B cell (primary cell): ENCODE data around the gene PPIAL4G. TPM values are rescaled to one million over a fixed set of nuclear protein-coding genes. Genes with fewer than 3 reads are reported as not detected.
"Not testable (repeated sequence)": the region's sequence is repeated elsewhere in the genome, so short reads cannot be mapped to it uniquely, and the experiment has no call there.

Experiments
- ATAC-seq: fragments of 200-7000 bp; cut with Tn5 transposase; one replicate; pipeline ENCODE4 v1.10.0; 2021; ENCODE audit warnings: low read depth, mild to moderate bottlenecking, moderate number of reproducible peaks, moderate library complexity
- CTCF ChIA-PET: fragments of 350-600 bp; sonication (Branson Sonifier 250); formaldehyde crosslinking; loops from one replicate; lab custom pipeline; 2021; ENCODE audit warnings: antibody characterized with exemption, inconsistent platforms; lab: Charles Lee
- POLR2A ChIA-PET: fragments of 350-600 bp; sonication (Branson Sonifier 250); formaldehyde crosslinking; loops from one replicate; lab custom pipeline; 2021; ENCODE audit warnings: antibody characterized with exemption; lab: Charles Lee
- DNase-seq: peaks from one replicate; pipeline ENCODE4 v3.0.0; 2013
- H2AFZ ChIP-seq: 2 replicates; pipeline ENCODE4 v1.6.1; 2012; ENCODE audit warnings: mild to moderate bottlenecking, low read depth, low read length; ENCODE audit not compliant: insufficient read depth, poor library complexity, severe bottlenecking
- H3K27ac ChIP-seq, 2 donors: 1 replicate in 1 of 2; 2 replicates in 1 of 2; pipeline ENCODE4 v1.5.1; 2012 to 2013; ENCODE audit warnings: low read length in 2 of 2, mild to moderate bottlenecking in 2 of 2, moderate library complexity in 1 of 2
- H3K27me3 ChIP-seq, 4 experiments: fragments of 200-600 bp in 1 of 4; sonication (generic) in 1 of 4; replicated peaks in 1 of 4; 1 replicate in 2 of 4; 2 replicates in 2 of 4; pipeline versions ENCODE4 v1.6.1 to v1.7.0; 2013 to 2016; ENCODE audit warnings: low read length in 3 of 4, mild to moderate bottlenecking in 2 of 4, mixed read lengths in 1 of 4, moderate library complexity in 1 of 4; ENCODE audit not compliant: insufficient read depth in 4 of 4, control insufficient read depth in 3 of 4; ENCODE audit errors: control extremely low read depth in 1 of 4
- H3K36me3 ChIP-seq, 2 experiments: replicated peaks in 1 of 2; 1 replicate in 1 of 2; 2 replicates in 1 of 2; pipeline versions ENCODE4 v1.6.1 to v1.7.1; 2013; ENCODE audit warnings: low read length in 1 of 2; ENCODE audit not compliant: insufficient read depth in 2 of 2, control insufficient read depth in 1 of 2; ENCODE audit errors: control extremely low read depth in 1 of 2, extremely low read depth in 1 of 2
- H3K4me1 ChIP-seq, 2 donors: fragments of 200-600 bp in 1 of 2; sonication (generic) in 1 of 2; 1 replicate in 1 of 2; 2 replicates in 1 of 2; pipeline versions ENCODE4 v1.5.1 to v1.6.1; 2013 to 2017; ENCODE audit warnings: low read length in 2 of 2; ENCODE audit not compliant: control insufficient read depth in 2 of 2, insufficient read depth in 2 of 2
- H3K4me2 ChIP-seq: replicated peaks from 2 replicates; pipeline ENCODE3; 2012; ENCODE audit warnings: mild to moderate bottlenecking, low read depth, low read length; ENCODE audit not compliant: poor library complexity, severe bottlenecking
- H3K4me3 ChIP-seq, 5 experiments: fragments of 200-600 bp in 1 of 5; sonication (generic) in 1 of 5; 1 replicate in 3 of 5; 2 replicates in 2 of 5; pipeline versions ENCODE4 v1.5.1 to v1.7.0; 2011 to 2016; ENCODE audit warnings: low read length in 4 of 5, mild to moderate bottlenecking in 4 of 5, low read depth in 2 of 5, control low read depth in 1 of 5, moderate library complexity in 1 of 5; ENCODE audit not compliant: insufficient read depth in 1 of 5; ENCODE audit errors: control extremely low read depth in 1 of 5, extremely low read depth in 1 of 5
- H3K79me2 ChIP-seq: fragments of 200-600 bp; sonication (generic); one replicate; pipeline ENCODE4 v1.6.0; 2016; ENCODE audit warnings: low read length; ENCODE audit not compliant: control insufficient read depth, insufficient read depth
- H3K9ac ChIP-seq: fragments of 200-600 bp; sonication (generic); 2 replicates; pipeline ENCODE4 v1.6.1; 2017; ENCODE audit warnings: mild to moderate bottlenecking, low read length, moderate library complexity
- H3K9me3 ChIP-seq, 3 donors: one replicate each; pipeline versions ENCODE4 v1.6.1 to v1.7.1; 2013; ENCODE audit warnings: low read length in 2 of 3; ENCODE audit not compliant: control insufficient read depth in 2 of 3, insufficient read depth in 1 of 3; ENCODE audit errors: control extremely low read depth in 1 of 3
- H4K20me1 ChIP-seq: 2 replicates; pipeline ENCODE4 v1.6.0; 2012; ENCODE audit warnings: mild to moderate bottlenecking, low read length; ENCODE audit not compliant: insufficient read depth, control insufficient read depth, poor library complexity, severe bottlenecking
- H3K27ac Mint-ChIP-seq: one replicate; pipeline ENCODE4 v1.8.0; 2021; ENCODE audit warnings: mixed read lengths
- H3K27me3 Mint-ChIP-seq: one replicate; pipeline ENCODE4 v1.8.0; 2021; ENCODE audit warnings: mixed read lengths
- H3K4me1 Mint-ChIP-seq: one replicate; pipeline ENCODE4 v1.8.0; 2021; ENCODE audit warnings: mixed read lengths
- H3K4me3 Mint-ChIP-seq: one replicate; pipeline ENCODE4 v1.8.0; 2021; ENCODE audit warnings: mixed read lengths
- H3K9me3 Mint-ChIP-seq: one replicate; pipeline ENCODE4 v1.8.0; 2022; ENCODE audit warnings: mixed read lengths; ENCODE audit not compliant: insufficient read depth
- WGBS: methylation state at CpG from one replicate; pipeline ENCODE4 v1.1.5; 2013; ENCODE audit warnings: missing lambda C conversion rate; ENCODE audit not compliant: insufficient coverage; 5-methylcytosine and 5-hydroxymethylcytosine counted together
- intact Hi-C: fragments of 100-400 bp; cut with micrococcal nuclease; formaldehyde crosslinking; loops from one replicate; pipeline ENCODE4 v1.10.0; 2022
- polyA plus RNA-seq: library from polyadenylated mRNA; depleted of rRNA; stranded (reverse); fragments of >200 nt; gene quantifications from 2 replicates; pipeline ENCODE4 v1.2.3, GENCODE V29; 2012
- total RNA-seq, 2 donors: library from RNA; stranded (reverse); fragments of 120-200 nt in 1 of 2; gene quantifications; 1 replicate in 1 of 2; 2 replicates in 1 of 2; pipeline versions ENCODE4 v1.2.3 to v1.2.4, GENCODE V29; 2013 to 2022

PPIAL4G gene
- total and polyA plus RNA-seq, 2 donors (not counting 1 experiment from before 2014, with no cell fraction given): 0.03 to 1.4 TPM

DNA sequence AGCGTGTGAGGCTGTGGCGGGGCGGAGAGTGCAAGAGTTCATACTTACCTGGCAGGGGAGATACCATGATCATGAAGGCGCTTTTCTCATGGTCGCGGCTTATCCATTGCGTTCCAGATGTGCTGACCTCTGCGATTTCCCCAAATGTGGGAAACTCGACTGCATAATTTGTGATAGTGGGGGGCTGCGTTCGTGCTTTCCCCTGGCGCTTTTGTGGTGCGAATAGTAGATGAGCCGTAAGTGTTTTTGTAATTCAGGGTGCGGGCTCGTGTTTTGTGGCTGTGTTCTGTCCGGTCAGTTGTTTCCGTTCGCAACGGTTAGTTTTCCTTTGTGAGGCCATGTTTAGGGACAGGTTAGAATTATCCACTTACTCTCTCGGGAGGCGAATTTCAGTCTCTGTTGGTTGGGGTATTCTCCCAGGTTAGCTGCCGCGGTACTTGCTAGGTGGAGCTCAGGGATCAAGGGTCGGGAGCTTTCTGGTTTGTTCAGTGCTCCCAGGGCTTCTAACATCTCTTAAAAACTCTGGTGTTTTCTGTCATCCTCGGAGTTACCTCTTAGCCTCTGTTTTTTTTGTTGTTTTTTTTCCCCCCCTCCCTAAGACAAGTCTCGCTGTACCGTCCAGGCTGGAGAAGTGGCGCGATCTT, 39.6 kb upstream of the PPIAL4G start:
- Histone ChIP-seq H3K4me2 (peak overlapping the region; percentile 28), H3K4me3 (peak overlapping the region; percentile 33 to 55 (median 48)), H3K9ac (peak overlapping the region; percentile 42), H3K27ac (peak overlapping the region; percentile 55 to 59)
- ChIA-PET POLR2A (interaction anchor here (0.6 to 1.7 kb wide), 5 partner anchors 120 to 195 kb away, joined by 3 to 8 read pairs (median 5); no protein-coding TSS in a partner anchor), CTCF (interaction anchor here (0.7 kb wide), 1 partner anchor 150 kb away, joined by 3 read pairs; no protein-coding TSS in a partner anchor)
- peak; percentile 96 for DNase-seq
- intact Hi-C loops, H3K79me2 ChIP-seq, H3K4me1 ChIP-seq, H3K9me3 ChIP-seq, H3K27me3 ChIP-seq, H3K36me3 ChIP-seq, H4K20me1 ChIP-seq, H3K9me3 Mint-ChIP-seq, H3K27me3 Mint-ChIP-seq, H2AFZ ChIP-seq, H3K4me1 Mint-ChIP-seq: not testable (repeated sequence)
- H3K27ac Mint-ChIP-seq: peak overlapping the region; percentile 95
- WGBS: 0% methylated on average over 19 of the region's 30 CpGs
- ATAC-seq: peak; percentile 71
- H3K4me3 Mint-ChIP-seq: peak overlapping the region; percentile 91

DNA sequence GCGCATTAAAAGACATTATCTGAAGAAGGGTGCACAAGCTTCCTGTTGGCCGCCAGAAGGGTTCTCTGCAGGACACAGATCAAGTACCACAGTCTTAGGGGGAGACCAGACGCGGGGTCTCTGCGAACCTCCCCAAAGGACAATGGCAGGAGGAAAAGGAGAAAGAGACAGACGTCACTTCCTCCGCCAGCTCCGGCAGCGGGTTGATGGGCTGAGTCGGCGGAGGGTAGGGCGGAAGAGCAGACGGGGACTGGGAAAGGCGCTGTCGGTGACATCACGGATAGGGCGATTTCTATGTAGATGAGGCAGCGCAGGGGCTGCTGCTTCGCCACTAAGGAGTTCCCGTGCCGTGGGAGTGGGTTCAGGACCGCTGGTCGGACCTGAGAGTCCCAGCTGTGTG, 39.0 kb upstream of the PPIAL4G start:
- POLR2A ChIA-PET: interaction anchor here (0.6 to 1.7 kb wide), 5 partner anchors 119 to 195 kb away, joined by 3 to 8 read pairs (median 5); no protein-coding TSS in a partner anchor
- H2AFZ ChIP-seq: peak overlapping the region; percentile 46
- H3K27me3 Mint-ChIP-seq, intact Hi-C loops, H3K9me3 Mint-ChIP-seq, H3K79me2 ChIP-seq, H3K4me1 Mint-ChIP-seq, H3K9me3 ChIP-seq, H3K36me3 ChIP-seq, CTCF ChIA-PET, H3K4me1 ChIP-seq, H4K20me1 ChIP-seq, H3K27me3 ChIP-seq, H3K4me2 ChIP-seq: not testable (repeated sequence)
- peak; percentile 90 for DNase-seq
- WGBS: 0% methylated on average over 5 of the region's 23 CpGs
- H3K4me3 Mint-ChIP-seq: peak overlapping the region; percentile 91
- peak overlapping the region; percentile 95 for H3K27ac Mint-ChIP-seq
- ATAC-seq: peak; percentile 40
- peak overlapping the region; percentile 29 for H3K9ac ChIP-seq
- H3K27ac ChIP-seq: peak overlapping the region; percentile 59 to 68
- H3K4me3 ChIP-seq: peak overlapping the region in 4 of 5 experiments; percentile 31 to 46 (median 42)

DNA sequence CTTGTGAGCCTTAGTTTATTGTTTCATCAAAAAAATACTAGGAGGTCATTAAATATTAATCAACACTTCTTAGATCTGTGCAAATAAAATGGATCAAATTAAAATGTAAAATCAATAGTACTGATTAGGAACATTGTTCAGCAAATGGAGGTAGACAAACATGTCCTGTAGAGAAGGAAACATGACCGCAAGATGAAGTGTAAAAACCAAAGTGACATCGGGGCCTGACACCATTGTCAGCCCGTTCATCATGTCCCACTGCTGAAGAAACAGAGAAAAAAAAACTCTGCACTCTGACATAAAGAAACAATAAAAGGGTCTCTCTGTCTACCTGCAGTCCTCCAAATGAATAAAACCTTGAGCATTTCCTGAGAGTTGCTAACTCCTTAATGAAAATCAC, 31.2 kb upstream of the PPIAL4G start:
- DNase-seq, H3K27me3 Mint-ChIP-seq, ATAC-seq, H3K27me3 ChIP-seq, H2AFZ ChIP-seq, H3K36me3 ChIP-seq, H3K9ac ChIP-seq, CTCF ChIA-PET, H3K4me1 ChIP-seq, H3K27ac Mint-ChIP-seq, H3K4me3 Mint-ChIP-seq, H3K79me2 ChIP-seq, H3K4me3 ChIP-seq, H3K27ac ChIP-seq, H3K4me2 ChIP-seq, H3K9me3 Mint-ChIP-seq, POLR2A ChIA-PET, H3K4me1 Mint-ChIP-seq, intact Hi-C loops, H4K20me1 ChIP-seq, H3K9me3 ChIP-seq: not testable (repeated sequence)
- no CpG with 5 or more reads among the region's 3 CpGs for WGBS

DNA sequence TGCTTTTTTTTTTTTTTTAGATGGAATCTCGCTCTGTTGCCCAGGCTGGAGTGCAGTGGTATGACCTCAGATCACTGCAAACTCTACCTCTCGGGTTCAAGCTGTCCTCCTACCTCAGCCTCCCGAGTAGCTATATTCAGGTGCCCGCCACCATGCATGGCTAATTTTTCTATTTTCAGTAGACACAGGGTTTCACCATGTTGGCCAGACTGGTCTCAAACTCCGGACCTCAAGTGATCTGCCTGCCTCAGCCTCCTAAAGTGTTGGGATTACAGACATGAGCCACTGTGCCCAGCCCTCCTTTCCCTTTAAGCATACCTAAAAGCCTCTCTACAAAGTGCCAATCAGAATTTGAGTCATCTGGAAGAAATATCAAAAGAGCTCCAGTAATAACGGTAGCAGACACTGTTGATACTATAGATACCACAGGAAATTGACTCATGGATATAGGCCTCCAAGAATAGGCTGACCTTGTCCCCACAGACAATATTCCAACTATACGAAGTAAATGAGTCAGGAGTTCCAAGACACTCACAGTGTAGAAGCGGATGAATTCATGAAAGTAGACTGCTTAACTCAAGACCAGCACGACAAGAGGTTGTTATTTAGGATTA, 29.6 kb upstream of the PPIAL4G start:
- H3K36me3 ChIP-seq, H3K4me1 ChIP-seq, ATAC-seq, H3K4me3 ChIP-seq, H3K4me3 Mint-ChIP-seq, H3K4me2 ChIP-seq, CTCF ChIA-PET, H3K9ac ChIP-seq, H2AFZ ChIP-seq, H3K4me1 Mint-ChIP-seq, DNase-seq, H3K27me3 ChIP-seq, H4K20me1 ChIP-seq, H3K9me3 Mint-ChIP-seq, intact Hi-C loops, POLR2A ChIA-PET, H3K27me3 Mint-ChIP-seq, H3K79me2 ChIP-seq, H3K27ac ChIP-seq, H3K9me3 ChIP-seq, H3K27ac Mint-ChIP-seq: not testable (repeated sequence)
- WGBS: no CpG with 5 or more reads among the region's 9 CpGs
